OCI-LY7 (cell line): ENCODE measurements around the gene CARMIL1. TPM values are rescaled to one million over a fixed set of nuclear protein-coding genes. Genes with fewer than 3 reads are reported as not detected.
A peak's percentile ranks its signal among the peaks of the same experiment; 100 is the strongest.

Source experiments
- BruUV-seq: library from RNA; stranded (reverse); fragments of 400-500 nt; replicated peaks from 2 replicates; lab custom pipeline; 2021; lab: Mats Ljungman, UMichigan
- CTCF ChIA-PET: fragments of 300-600 bp; sonication (Branson Sonifier 250); formaldehyde crosslinking; loops from one replicate; lab custom pipeline; 2022; ENCODE audit warnings: antibody characterized with exemption; ENCODE audit not compliant: unreplicated experiment; lab: Charles Lee
- POLR2A ChIA-PET: fragments of 300-600 bp; sonication (Branson Sonifier 250); formaldehyde crosslinking; loops from one replicate; lab custom pipeline; 2022; ENCODE audit warnings: antibody characterized with exemption; lab: Charles Lee
- DNase-seq: peaks from one replicate; pipeline ENCODE4 v3.0.0-alpha.2; 2015; ENCODE audit warnings: low spot score
- H2AFZ ChIP-seq: fragments of 200-600 bp; sonication (generic), shearing (Covaris generic); 2 replicates; pipeline ENCODE4 v1.6.1; 2014; ENCODE audit warnings: mild to moderate bottlenecking, antibody characterized with exemption, low read length, moderate library complexity
- H3K27ac ChIP-seq: fragments of 200-600 bp; sonication (generic); 2 replicates; pipeline ENCODE4 v1.5.1; 2014; ENCODE audit warnings: mixed run types, low read depth, mild to moderate bottlenecking, moderate library complexity, low read length, inconsistent platforms; ENCODE audit not compliant: poor library complexity, severe bottlenecking
- H3K36me3 ChIP-seq: fragments of 200-600 bp; sonication (generic); 2 replicates; pipeline ENCODE4 v1.6.1; 2014; ENCODE audit warnings: mild to moderate bottlenecking, antibody characterized with exemption, low read length, moderate library complexity, mixed read lengths; ENCODE audit not compliant: insufficient read depth
- H3K4me1 ChIP-seq: fragments of 200-600 bp; sonication (generic); 2 replicates; pipeline ENCODE4 v1.5.1; 2014; ENCODE audit warnings: mild to moderate bottlenecking, low read length; ENCODE audit not compliant: insufficient read depth, poor library complexity, severe bottlenecking
- H3K4me2 ChIP-seq: fragments of 200-600 bp; sonication (generic); 2 replicates; pipeline ENCODE4 v1.6.1; 2014; ENCODE audit warnings: mild to moderate bottlenecking, low read length
- H3K4me3 ChIP-seq: fragments of 200-600 bp; sonication (generic); 2 replicates; pipeline ENCODE4 v1.5.1; 2014; ENCODE audit warnings: mild to moderate bottlenecking, low read depth, low read length; ENCODE audit not compliant: poor library complexity, severe bottlenecking
- H3K79me2 ChIP-seq: fragments of 200-600 bp; sonication (generic); 2 replicates; pipeline ENCODE4 v1.6.1; 2016; ENCODE audit warnings: low read depth, mild to moderate bottlenecking, low read length, moderate library complexity, mixed read lengths; ENCODE audit not compliant: insufficient read depth
- H3K9me2 ChIP-seq: fragments of 200-600 bp; sonication (generic); 2 replicates; pipeline ENCODE4 v1.6.1; 2016; ENCODE audit warnings: mild to moderate bottlenecking, low read length, mixed read lengths; ENCODE audit not compliant: insufficient read depth
- H3K9me3 ChIP-seq: fragments of 200-600 bp; sonication (generic); 2 replicates; pipeline ENCODE4 v1.6.1; 2014; ENCODE audit warnings: mild to moderate bottlenecking, mixed run types, low read length, mixed read lengths
- H4K20me1 ChIP-seq: fragments of 200-600 bp; sonication (generic); 2 replicates; pipeline ENCODE4 v1.6.1; 2014; ENCODE audit warnings: mild to moderate bottlenecking, antibody characterized with exemption, low read length, moderate library complexity, mixed read lengths; ENCODE audit not compliant: insufficient read depth
- CTCF ChIP-seq: fragments of 200-600 bp; sonication (generic); conservative IDR thresholded peaks from 2 replicates; pipeline ENCODE4 v1.5.1; 2014; ENCODE audit warnings: mild to moderate bottlenecking, antibody characterized with exemption, low read length, moderate library complexity, mixed read lengths
- EZH2phosphoT487 ChIP-seq: fragments of 200-600 bp; sonication (generic); IDR thresholded peaks from 2 replicates; pipeline ENCODE4 v1.6.1; 2018; ENCODE audit warnings: low read depth, borderline replicate concordance, mild to moderate bottlenecking, mixed run types, antibody characterized with exemption, low read length, moderate library complexity, mixed read lengths
- intact Hi-C: fragments of 100-400 bp; cut with micrococcal nuclease; formaldehyde crosslinking; loops from one replicate; pipeline ENCODE4 v1.10.0; 2022; ENCODE audit not compliant: unreplicated experiment
- total RNA-seq, 2 experiments: library from RNA; depleted of rRNA in 1 of 2; stranded (reverse); fragments of >200 nt in 1 of 2; shearing (Covaris generic) in 1 of 2; gene quantifications; 2 replicates each; pipeline ENCODE4 v1.2.3, GENCODE V29; 2014 to 2022

The CARMIL1 gene
- total RNA-seq, 2 experiments from 2014 or later: 25.5 to 40.1 TPM

- Histone ChIP-seq H3K4me3 (no peak overlapping the region), H3K4me2 (no peak overlapping the region), H3K9me3 (peaks cover 4% of the 10 kb centered on the region; the same call in 1 of the 2 replicates), H3K9me2 (no peaks in the 10 kb centered on the region), H3K79me2 (peaks cover 97% of the 10 kb centered on the region; the same call in 1 of the 2 replicates), H2AFZ (no peak overlapping the region), H3K36me3 (peaks cover 25% of the 10 kb centered on the region), H3K4me1 (peaks cover 22% of the 10 kb centered on the region), H4K20me1 (peaks cover 21% of the 10 kb centered on the region; the same call in 1 of the 2 replicates), H3K27ac (no peak overlapping the region)
- TF ChIP-seq EZH2phosphoT487 (no peak), CTCF (no peak)
- CTCF ChIA-PET: interaction anchor here (0.6 kb wide), 2 partner anchors 86 to 690 kb away, joined by 3 to 4 read pairs; no protein-coding TSS in a partner anchor
- no peak for DNase-seq
- intact Hi-C loops: no loop called here
- POLR2A ChIA-PET: interaction anchor here (0.6 to 1.2 kb wide), 4 partner anchors 30 to 78 kb away, joined by 3 to 4 read pairs (median 3); no protein-coding TSS in a partner anchor
- no TSS peak for BruUV-seq
Measured at GRCh38 chr6:25292384-25292783, 13.2 kb downstream of the CARMIL1 start.

GRCh38 chr6:25295651-25296050 lies 16.5 kb downstream of the CARMIL1 start:
- no peak overlapping the region for H3K4me3 ChIP-seq
- peaks cover 28% of the 10 kb centered on the region; the same call in 1 of the 2 replicates for H4K20me1 ChIP-seq
- TF ChIP-seq CTCF (no peak), EZH2phosphoT487 (no peak)
- no peaks in the 10 kb centered on the region for H3K36me3 ChIP-seq
- peaks cover 97% of the 10 kb centered on the region; the same call in 1 of the 2 replicates for H3K79me2 ChIP-seq
- no peaks in the 10 kb centered on the region for H3K9me2 ChIP-seq
- H3K27ac ChIP-seq: no peak overlapping the region
- no peak overlapping the region for H2AFZ ChIP-seq
- H3K4me2 ChIP-seq: no peak overlapping the region
- no peaks in the 10 kb centered on the region for H3K9me3 ChIP-seq
- ChIA-PET CTCF (no interaction called here), POLR2A (interaction anchor here (0.7 to 1.9 kb wide), 9 partner anchors 8 to 146 kb away, joined by 3 to 8 read pairs (median 3); no protein-coding TSS in a partner anchor)
- H3K4me1 ChIP-seq: peaks cover 54% of the 10 kb centered on the region
- DNase-seq: no peak
- no TSS peak for BruUV-seq
- intact Hi-C loops: no loop called here

GRCh38 chr6:25296217-25296905 lies 17.2 kb downstream of the CARMIL1 start:
- Histone ChIP-seq H3K9me3 (no peaks in the 10 kb centered on the region), H3K79me2 (peaks cover 94% of the 10 kb centered on the region; the same call in 1 of the 2 replicates), H3K4me2 (peak overlapping the region; percentile 27; the same call in 1 of the 2 replicates), H3K4me1 (peaks cover 61% of the 10 kb centered on the region), H2AFZ (no peak overlapping the region), H3K36me3 (no peaks in the 10 kb centered on the region), H4K20me1 (peaks cover 25% of the 10 kb centered on the region; the same call in 1 of the 2 replicates), H3K27ac (no peak overlapping the region), H3K4me3 (no peak overlapping the region), H3K9me2 (no peaks in the 10 kb centered on the region)
- intact Hi-C loops: no loop called here
- DNase-seq: peak; percentile 43
- no TSS peak for BruUV-seq
- TF ChIP-seq EZH2phosphoT487 (no peak), CTCF (no peak)
- POLR2A ChIA-PET: interaction anchor here (0.7 to 1.9 kb wide), 11 partner anchors 9 to 724 kb away, joined by 3 to 8 read pairs (median 3); a partner anchor contains a TSS
- CTCF ChIA-PET: no interaction called here
